Measurements from ENCODE around the gene RAD51B.

RAD51B gene

DNA sequence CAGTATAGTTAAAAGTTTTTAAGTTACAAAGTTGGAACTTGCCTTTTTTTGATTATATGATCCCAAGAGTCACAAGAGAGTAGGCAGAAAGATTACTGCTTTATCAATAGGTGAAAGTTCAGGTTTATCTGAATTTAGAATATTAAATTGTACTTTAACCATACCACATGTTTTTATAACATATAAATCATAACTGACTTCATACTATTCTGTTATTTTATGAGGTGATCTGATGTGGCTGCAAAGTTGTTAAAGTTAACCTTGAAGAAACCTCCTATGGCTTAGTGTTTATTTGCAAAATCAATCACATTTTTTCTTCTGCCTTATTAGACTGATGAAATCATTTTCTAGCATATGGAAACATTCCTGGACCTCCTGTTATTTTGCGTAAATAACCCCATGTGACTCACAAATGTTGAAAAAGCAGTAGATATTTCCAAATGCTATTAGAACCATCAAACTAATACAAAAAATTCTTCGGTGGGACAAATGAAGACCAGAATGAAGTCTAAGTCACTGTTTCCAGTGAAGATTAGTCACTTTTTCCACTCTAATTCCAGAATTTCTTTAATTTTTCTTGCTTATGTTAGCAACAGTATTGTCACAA is 132.1 kb downstream of the RAD51B start:
- ChIA-PET POLR2A (no interaction called here), CTCF (no interaction called here)
- Histone ChIP-seq H3K9me3 (ENCODE audit: control insufficient read depth, insufficient read depth, low read depth, low read length) (no peaks in the 10 kb centered on the region), H3K4me1 (ENCODE audit: control insufficient read depth, insufficient read depth, low read length) (no peaks in the 10 kb centered on the region; the same call in 1 of the 2 replicates), H3K36me3 (ENCODE audit: control insufficient read depth in 2 of 2, insufficient read depth in 1 of 2, low read length in 2 of 2) (no peaks in the 10 kb centered on the region), H3K27ac (ENCODE audit: extremely low read depth, low read depth, low read length) (no peak overlapping the region), H3K4me3 (ENCODE audit: low read depth, low read length) (no peak overlapping the region)
- TF ChIP-seq GLI4 (tag by site-specific recombination; IDR thresholded peaks at IDR 0.05) (no peak), ZNF391 (tag by site-specific recombination; IDR thresholded peaks at IDR 0.05; ENCODE audit: borderline replicate concordance, low read depth) (no peak), ZNF184 (tag by site-specific recombination; IDR thresholded peaks at IDR 0.05) (no peak), ZBTB21 (tag by site-specific recombination; IDR thresholded peaks at IDR 0.05) (no peak)
- TF ChIP-seq, protein P1, sequence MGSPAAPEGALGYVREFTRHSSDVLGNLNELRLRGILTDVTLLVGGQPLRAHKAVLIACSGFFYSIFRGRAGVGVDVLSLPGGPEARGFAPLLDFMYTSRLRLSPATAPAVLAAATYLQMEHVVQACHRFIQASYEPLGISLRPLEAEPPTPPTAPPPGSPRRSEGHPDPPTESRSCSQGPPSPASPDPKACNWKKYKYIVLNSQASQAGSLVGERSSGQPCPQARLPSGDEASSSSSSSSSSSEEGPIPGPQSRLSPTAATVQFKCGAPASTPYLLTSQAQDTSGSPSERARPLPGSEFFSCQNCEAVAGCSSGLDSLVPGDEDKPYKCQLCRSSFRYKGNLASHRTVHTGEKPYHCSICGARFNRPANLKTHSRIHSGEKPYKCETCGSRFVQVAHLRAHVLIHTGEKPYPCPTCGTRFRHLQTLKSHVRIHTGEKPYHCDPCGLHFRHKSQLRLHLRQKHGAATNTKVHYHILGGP (tag by site-specific recombination; IDR thresholded peaks at IDR 0.05) = no peak

DNA sequence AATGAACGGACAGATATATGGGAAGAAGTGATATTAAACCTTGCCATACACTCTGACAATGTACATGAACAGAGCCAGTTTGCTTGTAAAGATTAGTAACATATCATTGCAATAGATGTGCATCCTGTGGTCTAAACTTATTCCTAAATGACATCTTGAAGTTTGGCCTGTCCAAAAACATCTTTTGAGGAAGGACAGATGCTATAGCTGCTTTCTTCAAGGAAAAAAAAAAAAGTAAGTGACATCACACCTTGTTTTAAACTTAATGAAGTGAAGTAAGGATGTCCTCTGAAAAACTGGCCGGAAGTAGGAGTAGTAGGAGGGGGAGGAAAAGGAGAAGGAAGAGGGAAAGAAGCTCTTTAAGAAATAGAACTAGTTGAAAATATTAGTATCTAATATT is 132.8 kb downstream of the RAD51B start:
- H3K27ac ChIP-seq (ENCODE audit: extremely low read depth, low read depth, low read length) = no peak overlapping the region
- H3K4me1 ChIP-seq (ENCODE audit: control insufficient read depth, insufficient read depth, low read length) = no peaks in the 10 kb centered on the region; the same call in 1 of the 2 replicates
- POLR2A ChIA-PET = no interaction called here

DNA sequence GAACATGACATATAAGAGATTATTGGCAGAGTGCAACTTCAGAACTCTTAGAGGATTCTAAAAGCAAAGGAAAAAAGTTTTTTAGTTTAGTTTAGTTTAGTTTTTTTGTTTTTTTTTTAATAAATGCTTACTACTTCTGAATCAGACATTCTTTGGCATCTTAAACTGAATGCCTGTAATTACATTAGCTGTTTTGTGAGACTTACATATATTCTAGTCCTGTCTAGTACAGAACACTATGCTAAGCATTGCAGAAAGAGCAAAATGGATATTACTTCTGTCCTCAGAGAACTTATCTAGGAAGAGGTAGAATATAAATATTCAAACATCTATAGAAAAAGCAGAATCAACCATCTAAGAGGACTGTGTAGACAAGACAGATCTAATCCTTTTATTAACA is 133.2 kb downstream of the RAD51B start:
- ChIA-PET POLR2A (no interaction called here), CTCF (interaction anchor here (0.6 to 0.7 kb wide), 3 partner anchors 18 to 509 kb away, joined by 3 to 4 read pairs (median 3); no protein-coding TSS in a partner anchor)
- Histone ChIP-seq H3K36me3 (ENCODE audit: control insufficient read depth in 2 of 2, insufficient read depth in 1 of 2, low read length in 2 of 2) (no peaks in the 10 kb centered on the region), H3K4me1 (ENCODE audit: control insufficient read depth, insufficient read depth, low read length) (no peaks in the 10 kb centered on the region; the same call in 1 of the 2 replicates), H3K9me3 (ENCODE audit: control insufficient read depth, insufficient read depth, low read depth, low read length) (no peaks in the 10 kb centered on the region), H3K4me3 (ENCODE audit: low read depth, low read length) (no peak overlapping the region), H3K27ac (ENCODE audit: extremely low read depth, low read depth, low read length) (no peak overlapping the region)
- no peak for TF ChIP-seq HOXC10 (CRISPR knock-in tag; IDR thresholded peaks at IDR 0.05)
- no peak for TF ChIP-seq KLF7 (tag by site-specific recombination; IDR thresholded peaks at IDR 0.05; ENCODE audit: borderline replicate concordance)

More for the DNA sequence above, 132.8 kb downstream of the RAD51B start:
- TF ChIP-seq MYNN (tag by site-specific recombination; IDR thresholded peaks at IDR 0.05; ENCODE audit: borderline replicate concordance) (no peak), ZNF830 (tag by site-specific recombination; IDR thresholded peaks at IDR 0.05; ENCODE audit: low read depth) (no peak), ZNF792 (tag by site-specific recombination; IDR thresholded peaks at IDR 0.05) (no peak), ZNF596 (tag by site-specific recombination; IDR thresholded peaks at IDR 0.05) (no peak), ZNF600 (tag by site-specific recombination; IDR thresholded peaks at IDR 0.05) (no peak), GLIS1 (tag by site-specific recombination; IDR thresholded peaks at IDR 0.05) (no peak), ZSCAN16 (tag by site-specific recombination; IDR thresholded peaks at IDR 0.05) (no peak), ZSCAN30 (tag by site-specific recombination; IDR thresholded peaks at IDR 0.05) (no peak), GLIS2 (tag by site-specific recombination; IDR thresholded peaks at IDR 0.05) (no peak), ZNF510 (tag by site-specific recombination; IDR thresholded peaks at IDR 0.05; ENCODE audit: insufficient replicate concordance) (no peak), ZNF223 (tag by site-specific recombination; IDR thresholded peaks at IDR 0.05) (no peak), ZNF514 (tag by site-specific recombination; IDR thresholded peaks at IDR 0.05) (no peak), GLI4 (tag by site-specific recombination; IDR thresholded peaks at IDR 0.05) (no peak), ZSCAN23 (tag by site-specific recombination; IDR thresholded peaks at IDR 0.05) (no peak), SCRT1 (tag by site-specific recombination; IDR thresholded peaks at IDR 0.05; ENCODE audit: borderline replicate concordance) (no peak), ZNF48 (tag by site-specific recombination; IDR thresholded peaks at IDR 0.05) (no peak), ZNF560 (tag by site-specific recombination; IDR thresholded peaks at IDR 0.05; ENCODE audit: borderline replicate concordance) (no peak), ZNF426 (tag by site-specific recombination; IDR thresholded peaks at IDR 0.05) (no peak)
- TF ChIP-seq, protein P2, sequence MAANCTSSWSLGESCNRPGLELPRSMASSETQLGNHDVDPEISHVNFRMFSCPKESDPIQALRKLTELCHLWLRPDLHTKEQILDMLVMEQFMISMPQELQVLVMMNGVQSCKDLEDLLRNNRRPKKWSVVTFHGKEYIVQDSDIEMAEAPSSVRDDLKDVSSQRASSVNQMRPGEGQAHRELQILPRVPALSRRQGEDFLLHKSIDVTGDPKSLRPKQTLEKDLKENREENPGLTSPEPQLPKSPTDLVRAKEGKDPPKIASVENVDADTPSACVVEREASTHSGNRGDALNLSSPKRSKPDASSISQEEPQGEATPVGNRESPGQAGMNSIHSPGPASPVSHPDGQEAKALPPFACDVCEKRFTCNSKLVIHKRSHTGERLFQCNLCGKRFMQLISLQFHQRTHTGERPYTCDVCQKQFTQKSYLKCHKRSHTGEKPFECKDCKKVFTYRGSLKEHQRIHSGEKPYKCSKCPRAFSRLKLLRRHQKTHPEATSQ (tag by site-specific recombination; IDR thresholded peaks at IDR 0.05) = no peak
- no peaks in the 10 kb centered on the region for H3K36me3 ChIP-seq (ENCODE audit: control insufficient read depth in 2 of 2, insufficient read depth in 1 of 2, low read length in 2 of 2)
- CTCF ChIA-PET = interaction anchor here (0.5 to 0.7 kb wide), 4 partner anchors 18 to 509 kb away, joined by 3 to 4 read pairs (median 3); no protein-coding TSS in a partner anchor
- H3K4me3 ChIP-seq (ENCODE audit: low read depth, low read length) = no peak overlapping the region
- H3K9me3 ChIP-seq (ENCODE audit: control insufficient read depth, insufficient read depth, low read depth, low read length) = no peaks in the 10 kb centered on the region

Data from HEK293 (cell line).